HG02759 (cell line): ENCODE results near the gene TMEM200C.

Experiments used
- ATAC-seq: cut with Tn5 transposase; IDR thresholded peaks from one replicate; pipeline ENCODE4 v1.9.1; 2021; ENCODE audit warnings: mild to moderate bottlenecking, moderate library complexity; ENCODE audit not compliant: unreplicated experiment

Gene TMEM200C

GRCh38 chr18:5895299-5895875 is at the start of gene TMEM200C:
TMEM200C (minus strand) TSS chr18:5895522; CDS start chr18:5892063, 3,459 bp downstream.
- peak; percentile 33 for ATAC-seq

- no peak for ATAC-seq
These were observed 49.1 kb upstream of the TMEM200C start for GRCh38 chr18:5944448-5944847.

GRCh38 chr18:5943514-5943913 is 48.2 kb upstream of the TMEM200C start:
- ATAC-seq = no peak

DNA sequence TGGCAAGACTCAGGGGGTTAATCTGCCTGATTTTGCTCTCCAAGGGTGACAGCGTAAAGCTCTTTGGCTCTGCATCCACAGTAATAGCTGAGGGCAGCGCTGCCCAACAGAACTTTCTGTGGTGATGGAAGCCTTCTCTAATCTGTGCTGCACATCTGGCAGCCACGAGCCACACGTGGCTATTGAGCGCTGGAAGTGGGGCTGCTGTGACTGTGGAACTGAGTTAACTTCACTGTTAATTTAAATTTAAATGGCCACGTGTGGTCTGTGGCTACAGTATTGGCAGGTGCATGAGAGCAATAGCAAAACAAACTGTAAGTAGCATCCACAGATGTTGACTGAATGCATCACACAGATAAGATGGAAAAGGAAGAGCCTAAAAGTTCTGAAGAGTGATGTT is 47.3 kb upstream of the TMEM200C start:
- ATAC-seq = no peak

- ATAC-seq = no peak
These were observed 46.6 kb upstream of the TMEM200C start for GRCh38 chr18:5941890-5942289.

DNA sequence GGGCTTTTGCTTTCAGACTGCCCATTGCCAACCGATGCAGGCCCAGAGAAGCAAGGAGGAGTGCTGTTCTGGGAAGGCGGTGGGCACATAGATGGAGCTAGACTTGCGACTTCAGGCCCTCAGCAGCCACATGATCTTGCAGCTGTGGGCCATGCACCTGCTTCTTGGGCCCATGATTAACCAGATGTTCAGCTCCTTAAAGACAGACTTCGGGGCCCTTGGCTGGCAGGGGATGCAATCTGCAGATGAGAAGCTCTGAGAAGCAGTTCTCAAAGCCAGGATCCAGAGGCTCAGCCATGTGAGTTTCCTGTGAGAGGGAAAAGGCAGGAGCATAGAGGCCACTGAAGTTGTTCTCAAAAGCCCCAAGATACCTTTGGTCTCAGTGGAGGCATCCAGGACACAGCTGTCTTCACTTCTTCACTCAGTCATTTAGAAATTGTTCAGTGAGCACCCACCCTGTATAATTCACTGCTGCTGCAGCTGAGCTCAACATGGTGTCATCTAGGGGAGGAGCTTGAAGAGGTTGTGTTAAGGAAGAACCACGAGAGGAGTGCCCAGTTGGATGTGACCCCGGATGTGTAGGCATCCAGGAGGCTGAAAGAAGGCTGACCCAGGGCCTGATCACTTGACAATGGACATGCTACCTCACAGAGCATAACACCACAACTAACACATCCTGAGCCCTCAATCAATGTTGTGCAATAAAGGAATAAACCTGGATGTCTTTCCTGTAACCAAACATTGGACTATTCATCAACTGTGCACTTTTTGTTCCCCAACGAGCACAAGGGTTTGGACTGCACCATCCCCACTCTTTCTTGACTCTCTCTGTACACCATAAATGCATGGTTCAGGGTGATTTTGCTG is 44.7 kb upstream of the TMEM200C start:
- ATAC-seq = no peak

- ATAC-seq = no peak
These were observed 42.5 kb upstream of the TMEM200C start for GRCh38 chr18:5937795-5938194.

DNA sequence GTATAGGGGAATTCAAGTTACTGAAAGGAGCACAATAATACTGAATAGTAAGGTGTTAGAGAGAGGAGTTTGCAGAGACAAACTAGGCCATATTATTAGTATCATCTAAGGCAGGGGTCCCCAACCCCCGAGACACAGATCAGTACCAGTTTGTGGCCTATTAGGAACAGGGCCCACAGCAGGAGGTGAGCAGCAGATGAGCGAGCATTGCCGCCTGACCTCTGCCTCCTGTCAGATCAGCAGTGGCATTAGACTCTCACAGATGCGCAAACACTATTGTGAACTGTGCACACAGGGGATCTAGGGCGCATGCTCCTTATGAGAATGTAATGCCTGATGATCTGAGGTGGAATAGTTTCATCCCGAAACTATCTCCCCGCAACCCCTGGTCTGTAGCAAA is 41.8 kb upstream of the TMEM200C start:
- ATAC-seq = no peak

DNA sequence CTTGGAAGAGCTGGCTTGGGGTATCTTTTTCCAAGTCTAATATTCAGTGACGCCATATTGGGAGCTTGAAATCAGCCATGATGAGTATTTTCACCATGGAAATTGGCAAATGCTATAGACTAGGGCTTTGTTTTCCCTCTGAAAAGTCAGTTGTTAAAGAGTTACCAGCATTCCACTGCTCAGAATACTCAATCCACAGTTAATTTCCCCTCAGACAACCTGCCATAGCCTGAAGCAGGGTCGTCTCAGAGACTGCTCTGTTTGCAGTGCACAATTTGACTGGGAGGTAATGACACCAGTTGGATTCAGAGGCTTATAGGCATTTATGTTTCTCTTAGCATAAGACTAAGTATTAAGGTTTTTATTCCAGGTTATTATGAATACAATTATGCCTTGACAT is 35.5 kb upstream of the TMEM200C start:
- no peak for ATAC-seq

DNA sequence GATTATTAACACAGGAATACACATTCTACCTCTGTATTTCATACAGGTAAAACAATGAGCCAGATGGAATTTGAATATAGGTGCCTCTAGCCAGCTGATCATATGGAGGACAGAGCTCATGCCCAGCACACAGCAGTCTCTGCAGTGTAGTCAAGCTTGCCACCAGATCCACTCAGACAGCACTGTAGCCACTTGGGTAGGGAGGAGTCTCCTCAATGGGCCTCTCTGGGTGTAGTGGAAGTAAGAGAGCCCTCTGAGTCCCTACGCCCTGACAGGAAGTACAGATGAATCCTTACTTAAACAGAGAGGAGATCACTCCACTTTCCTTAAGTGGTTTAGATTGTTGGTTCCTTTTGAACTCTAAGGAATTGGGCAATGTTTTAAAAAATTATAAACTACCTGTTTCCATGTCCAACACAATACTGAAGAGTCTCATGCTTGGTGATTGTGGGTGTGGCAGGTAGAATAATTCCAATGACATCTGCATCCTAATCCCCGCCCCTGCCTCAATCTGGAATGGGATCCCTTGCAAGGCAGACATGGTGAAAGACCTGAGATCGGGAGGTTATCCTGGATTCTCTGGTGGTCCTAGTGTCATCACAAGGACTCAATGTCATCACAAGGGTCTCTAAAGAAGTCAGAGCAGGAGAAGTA is 23.0 kb upstream of the TMEM200C start:
- no peak for ATAC-seq

GRCh38 chr18:5914951-5915350 is 19.6 kb upstream of the TMEM200C start:
- ATAC-seq = no peak

DNA sequence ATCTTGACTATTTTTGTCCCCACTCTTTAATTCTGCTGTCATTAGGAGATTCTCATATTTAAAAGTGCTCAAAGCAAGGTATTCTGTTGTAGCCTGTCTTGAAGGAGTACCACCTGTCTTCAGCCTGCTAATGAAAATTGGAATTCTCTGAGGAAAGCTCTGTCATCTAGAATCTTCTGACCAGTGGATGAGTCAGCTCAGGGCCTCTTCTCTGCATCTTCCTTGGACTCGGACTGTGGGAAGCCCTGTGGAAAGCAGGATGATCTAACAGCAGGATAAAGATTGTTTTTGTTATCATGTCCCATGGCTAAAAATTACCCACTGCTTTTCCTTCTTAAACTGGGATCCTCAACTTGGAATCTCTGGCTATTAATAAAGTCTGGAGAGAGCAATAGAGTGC is 18.7 kb upstream of the TMEM200C start:
- ATAC-seq = no peak

- ATAC-seq = no peak
These were observed 17.2 kb upstream of the TMEM200C start for GRCh38 chr18:5912566-5912965.

DNA sequence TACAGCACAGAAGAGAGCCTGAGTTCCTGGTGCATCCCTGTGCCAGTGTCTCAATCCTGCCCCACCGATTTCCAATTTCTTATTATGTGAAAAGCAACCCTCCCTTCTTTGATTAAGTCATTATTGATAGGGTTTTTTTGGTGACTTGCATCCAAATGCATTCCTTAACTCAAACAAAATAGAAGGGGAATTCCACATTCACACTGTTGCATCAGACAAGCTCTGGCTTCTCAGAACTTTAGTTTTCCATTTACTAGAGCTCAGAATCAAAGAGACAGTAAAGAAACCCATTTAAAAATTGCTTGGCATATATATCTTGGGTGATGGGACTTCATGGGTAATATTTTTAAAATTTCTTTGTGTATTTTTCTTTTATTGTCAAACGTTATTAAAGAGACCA is 13.8 kb upstream of the TMEM200C start:
- ATAC-seq = no peak

DNA sequence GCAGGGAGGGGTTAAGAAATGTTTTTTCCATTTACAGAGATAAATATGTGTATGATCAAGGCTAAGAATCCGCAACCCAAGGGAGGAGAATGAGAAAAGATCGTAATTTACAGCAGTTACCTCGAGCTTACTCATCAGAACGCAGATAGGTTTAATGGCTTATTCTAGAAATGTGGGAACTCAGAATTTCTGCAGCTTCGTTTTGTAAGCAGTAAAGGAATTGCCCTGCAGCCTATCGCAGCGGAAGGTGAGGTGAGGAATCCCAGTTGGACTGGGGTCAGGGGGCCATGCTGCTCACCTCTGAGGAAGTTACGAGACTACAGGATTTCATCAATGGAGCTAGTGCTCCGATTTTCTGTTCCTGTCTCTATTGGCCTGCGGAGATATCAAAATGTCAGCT is 8.1 kb upstream of the TMEM200C start:
- ATAC-seq = no peak

GRCh38 chr18:5900262-5900661 is 4.9 kb upstream of the TMEM200C start:
- ATAC-seq = no peak

DNA sequence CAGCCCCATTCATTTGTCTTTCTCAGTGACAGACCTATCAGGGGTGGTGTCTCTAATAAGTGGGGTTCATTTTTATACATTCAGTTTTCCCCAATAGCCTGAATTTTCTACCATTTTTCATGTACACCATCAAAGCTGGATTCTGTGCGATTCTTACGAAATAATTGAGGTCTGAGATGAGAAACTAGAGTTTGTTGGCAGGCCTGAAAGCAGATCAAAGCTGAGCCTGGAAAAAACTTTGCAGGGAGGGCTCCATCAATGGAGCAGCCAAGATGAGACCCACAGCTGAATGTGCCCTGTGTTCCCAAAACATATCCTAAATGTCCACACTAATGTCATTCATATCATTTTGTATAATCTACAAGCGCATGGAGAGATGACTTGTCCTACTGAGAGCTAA is 4.5 kb upstream of the TMEM200C start:
- ATAC-seq = no peak

- ATAC-seq = peak; percentile 31
These were observed 786 bp upstream of the TMEM200C start for GRCh38 chr18:5895876-5896740.

DNA sequence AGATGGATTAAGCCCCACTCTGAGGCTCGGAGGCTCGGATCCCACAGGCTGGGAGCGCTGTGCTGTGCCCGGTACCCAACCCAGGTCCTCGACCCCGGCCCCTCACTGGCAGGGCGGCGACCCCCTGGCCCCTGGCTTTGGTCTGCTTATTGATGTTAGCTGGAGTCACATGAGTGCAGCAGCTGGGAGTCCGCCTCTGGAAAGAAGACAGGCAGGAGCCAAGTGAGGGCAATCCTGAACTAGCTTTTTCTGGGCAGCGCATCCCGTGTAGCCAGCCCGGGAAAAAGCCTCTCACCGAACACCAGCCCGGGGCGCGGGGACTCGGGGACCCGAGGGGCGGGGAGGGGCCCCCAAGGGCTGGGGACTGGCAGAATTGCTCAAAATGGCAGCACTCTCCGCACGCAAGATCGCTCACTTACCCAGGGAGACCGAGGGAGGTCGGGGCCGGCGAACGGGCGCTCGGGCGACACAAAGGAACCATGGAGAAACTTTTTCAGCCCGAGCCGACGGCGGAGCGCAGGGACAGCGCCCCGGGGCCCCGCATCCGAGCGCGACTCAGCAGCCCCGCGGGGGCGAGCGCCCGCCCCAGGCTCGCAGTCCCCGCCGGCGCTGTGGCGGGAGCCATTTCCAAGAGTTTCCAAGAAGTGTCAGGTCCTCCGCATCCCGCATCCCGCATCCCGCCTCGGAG is 567 bp downstream of the TMEM200C start:
- ATAC-seq = peak; percentile 5

GRCh38 chr18:5893956-5894610 is 1.2 kb downstream of the TMEM200C start:
- ATAC-seq = no peak
